Heart left ventricle (tissue), 13 donors: ENCODE data around the gene LNX1.

ENCODE experiments used
- POLR2A ChIP-seq, 2 donors: fragments of 450-650 bp; IDR thresholded peaks; one replicate each; pipeline ENCODE4 v1.6.1; 2017; ENCODE audit warnings: antibody characterized with exemption in 2 of 2, mild to moderate bottlenecking in 2 of 2, moderate library complexity in 2 of 2
- TF ChIP-seq, protein P1 (sequence below), 12 donors: fragments of 200-600 bp; sonication (generic) in 4 of 12; IDR thresholded peaks; one replicate each; pipeline versions ENCODE4 v1.5.0 to v1.8.0; 2018 to 2022; ENCODE audit warnings: antibody characterized with exemption in 12 of 12, mild to moderate bottlenecking in 5 of 12
- donor health status: ischemic (EF 13 %, LVEDD 7.1; RV severe dilation, severe dysfunction).
- donor health status: DM: no; HTN: yes; CAD: no.
- donor health status: DM: no; HTN: no; CAD: no.
- donor health status: ischemic (EF 25% LVEDD 6.9; RV normal size, moderate dysfunction).
- donor health status: ischemic (EF 25% LVEDD 5.7; RV mildly dilated, moderate dysfunction).
- donor health status: ischemic (EF 35%, LVEDD 5.7; RV mildly dilated, moderate dysfunction).
- donor health status: nonischemic (EF 11% LVEDD 7.7; RV severe dilation, severe dysfunction).
- donor health status: DM: yes; HTN: yes; CAD: no.
- donor health status: PGD.
- donor health status: ischemic (EF 29% LVEDD 5.4; RV normal size, mild dysfunction).
- donor health status: nonischemic (EF 23%, LVEDD 6.1; RV moderate dilation, normal function).

DNA sequence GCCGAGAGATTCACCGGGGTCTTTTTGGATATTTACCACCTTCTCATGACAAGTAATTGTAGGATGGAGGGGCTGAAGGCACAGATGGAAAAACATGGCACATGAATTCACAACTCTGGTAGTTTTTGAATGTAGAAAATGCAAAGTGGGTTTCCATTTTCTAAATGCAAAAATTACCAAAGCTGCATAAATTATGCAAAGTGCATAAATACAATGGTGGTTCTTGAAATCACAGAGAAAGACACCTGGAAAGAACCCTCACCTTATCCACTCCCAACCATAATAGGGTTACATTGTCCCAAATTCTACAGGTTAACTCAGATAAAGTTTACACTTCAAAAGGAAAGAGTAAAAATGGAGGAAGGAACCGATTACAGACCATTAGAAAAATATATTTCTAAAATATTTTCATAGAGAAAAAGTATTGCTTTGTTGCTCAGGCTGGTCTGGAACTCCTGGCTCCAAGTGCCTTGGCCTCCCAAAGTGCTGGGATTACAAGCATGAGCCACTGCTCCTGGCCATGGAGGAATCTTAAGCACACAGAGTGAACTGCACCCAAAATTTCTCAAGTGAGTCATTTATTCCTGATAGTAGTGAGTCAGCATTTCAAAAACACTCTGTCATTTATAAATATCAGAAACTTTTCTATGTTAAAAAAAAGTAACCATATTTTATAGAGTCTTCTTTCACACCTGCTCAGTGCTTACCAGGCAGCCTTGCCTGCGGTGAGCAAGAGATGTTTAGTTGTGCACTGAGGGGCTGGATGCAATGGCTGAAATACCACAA is 112.4 kb downstream of the LNX1 start:
- TF ChIP-seq, protein P1, sequence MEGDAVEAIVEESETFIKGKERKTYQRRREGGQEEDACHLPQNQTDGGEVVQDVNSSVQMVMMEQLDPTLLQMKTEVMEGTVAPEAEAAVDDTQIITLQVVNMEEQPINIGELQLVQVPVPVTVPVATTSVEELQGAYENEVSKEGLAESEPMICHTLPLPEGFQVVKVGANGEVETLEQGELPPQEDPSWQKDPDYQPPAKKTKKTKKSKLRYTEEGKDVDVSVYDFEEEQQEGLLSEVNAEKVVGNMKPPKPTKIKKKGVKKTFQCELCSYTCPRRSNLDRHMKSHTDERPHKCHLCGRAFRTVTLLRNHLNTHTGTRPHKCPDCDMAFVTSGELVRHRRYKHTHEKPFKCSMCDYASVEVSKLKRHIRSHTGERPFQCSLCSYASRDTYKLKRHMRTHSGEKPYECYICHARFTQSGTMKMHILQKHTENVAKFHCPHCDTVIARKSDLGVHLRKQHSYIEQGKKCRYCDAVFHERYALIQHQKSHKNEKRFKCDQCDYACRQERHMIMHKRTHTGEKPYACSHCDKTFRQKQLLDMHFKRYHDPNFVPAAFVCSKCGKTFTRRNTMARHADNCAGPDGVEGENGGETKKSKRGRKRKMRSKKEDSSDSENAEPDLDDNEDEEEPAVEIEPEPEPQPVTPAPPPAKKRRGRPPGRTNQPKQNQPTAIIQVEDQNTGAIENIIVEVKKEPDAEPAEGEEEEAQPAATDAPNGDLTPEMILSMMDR (IDR thresholded peaks at IDR 0.05): no peak
- no peak for TF ChIP-seq POLR2A (IDR thresholded peaks at IDR 0.05)
